ENCODE data around the gene SCYGR8. TPM values are rescaled to one million over a fixed set of nuclear protein-coding genes. Genes with fewer than 3 reads are reported as not detected.

SCYGR8 gene, protein sequence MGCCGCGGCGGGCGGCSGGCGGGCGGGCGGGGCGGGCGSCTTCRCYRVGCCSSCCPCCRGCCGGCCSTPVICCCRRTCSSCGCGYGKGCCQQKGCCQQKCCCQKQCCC
- total RNA-seq = not detected
- polyA plus RNA-seq (ENCODE audit: insufficient read length in 2 of 2) = not detected
- long read RNA-seq, donor 1 = 0 reads
- long read RNA-seq, donor 2 = 0 reads
- long read RNA-seq, donor 3 = 0 reads
- long read RNA-seq, donor 4 = 0 reads

GRCh38 chr2:227745594-227745993, at the start of gene SCYGR8:
SCYGR8 (plus strand) TSS chr2:227745894; CDS start chr2:227745894, 0 bp downstream.
- H3K27ac ChIP-seq (ENCODE audit: low read depth, low read length) = no peak within 1 kb of the TSS
- H3K4me3 ChIP-seq (ENCODE audit: low read depth, low read length) = no peak within 1 kb of the TSS
- no peaks in the 10 kb centered on the region for H3K9me3 ChIP-seq (ENCODE audit: control insufficient read depth, insufficient read depth, low read length)
- no peaks in the 10 kb centered on the region for H3K27me3 ChIP-seq (ENCODE audit: control insufficient read depth, insufficient read depth, low read length)
- no peaks in the 10 kb centered on the region for H3K4me1 ChIP-seq (ENCODE audit: control insufficient read depth, insufficient read depth, low read length)
- DNase-seq (ENCODE audit: low read depth in 4 of 6, low spot score in 6 of 6) = no peak
- 100% methylated on average over 2 of the region's 9 CpGs for WGBS (ENCODE audit: insufficient coverage)
- no peaks in the 10 kb centered on the region for H3K36me3 ChIP-seq (ENCODE audit: control insufficient read depth, insufficient read depth, low read length)

DNA sequence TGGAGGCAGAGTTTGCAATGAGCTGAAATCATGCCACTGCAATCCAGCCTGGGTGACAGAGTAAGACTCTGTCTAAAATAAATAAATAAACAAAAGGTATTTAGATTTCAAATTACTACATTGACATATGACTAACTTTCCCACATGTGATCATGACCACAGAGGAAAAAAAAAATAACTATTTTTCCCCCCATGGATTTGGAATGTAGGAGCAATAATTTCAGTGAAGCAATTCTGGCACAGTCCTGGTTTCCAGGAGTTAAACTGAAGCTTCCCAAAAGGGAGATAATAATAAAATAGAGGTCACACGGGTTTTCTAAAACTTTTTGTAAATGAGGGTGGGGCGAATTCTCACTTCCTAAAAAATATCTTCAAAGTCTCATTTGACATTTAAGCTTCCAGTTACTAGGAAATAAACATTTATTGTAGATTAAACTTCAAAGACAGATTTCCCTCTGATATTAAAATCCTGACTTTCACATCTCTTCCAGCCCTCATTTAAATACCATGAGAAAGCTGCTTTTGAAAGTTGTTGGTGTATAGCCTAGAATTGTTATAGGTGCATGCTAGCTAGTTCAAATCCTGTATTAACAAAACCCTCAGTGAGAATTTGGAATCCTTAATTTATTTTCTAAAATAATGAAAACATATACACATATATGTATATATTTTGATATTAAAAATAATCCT, 48.6 kb upstream of the SCYGR8 start:
- no peak for DNase-seq (ENCODE audit: low read depth in 4 of 6, low spot score in 6 of 6)
- WGBS (ENCODE audit: insufficient coverage) = no CpG with 5 or more reads among the region's 2 CpGs
- peaks cover 3% of the 10 kb centered on the region for H3K36me3 ChIP-seq (ENCODE audit: control insufficient read depth, insufficient read depth, low read length)
- no peaks in the 10 kb centered on the region for H3K9me3 ChIP-seq (ENCODE audit: control insufficient read depth, insufficient read depth, low read length)
- no peaks in the 10 kb centered on the region for H3K4me1 ChIP-seq (ENCODE audit: control insufficient read depth, insufficient read depth, low read length)
- no peak overlapping the region for H3K4me3 ChIP-seq (ENCODE audit: low read depth, low read length)
- no peak overlapping the region for H3K27ac ChIP-seq (ENCODE audit: low read depth, low read length)
- no peaks in the 10 kb centered on the region for H3K27me3 ChIP-seq (ENCODE audit: control insufficient read depth, insufficient read depth, low read length)

- H3K4me3 ChIP-seq (ENCODE audit: low read depth, low read length) = no peak overlapping the region
- no peaks in the 10 kb centered on the region for H3K4me1 ChIP-seq (ENCODE audit: control insufficient read depth, insufficient read depth, low read length)
- no peak for DNase-seq (ENCODE audit: low read depth in 4 of 6, low spot score in 6 of 6)
- peaks cover 3% of the 10 kb centered on the region for H3K36me3 ChIP-seq (ENCODE audit: control insufficient read depth, insufficient read depth, low read length)
- no peaks in the 10 kb centered on the region for H3K9me3 ChIP-seq (ENCODE audit: control insufficient read depth, insufficient read depth, low read length)
- no peaks in the 10 kb centered on the region for H3K27me3 ChIP-seq (ENCODE audit: control insufficient read depth, insufficient read depth, low read length)
- H3K27ac ChIP-seq (ENCODE audit: low read depth, low read length) = no peak overlapping the region
- WGBS (ENCODE audit: insufficient coverage) = no CpG with 5 or more reads among the region's 3 CpGs
These were observed 44.1 kb upstream of the SCYGR8 start for GRCh38 chr2:227701556-227701955.

DNA sequence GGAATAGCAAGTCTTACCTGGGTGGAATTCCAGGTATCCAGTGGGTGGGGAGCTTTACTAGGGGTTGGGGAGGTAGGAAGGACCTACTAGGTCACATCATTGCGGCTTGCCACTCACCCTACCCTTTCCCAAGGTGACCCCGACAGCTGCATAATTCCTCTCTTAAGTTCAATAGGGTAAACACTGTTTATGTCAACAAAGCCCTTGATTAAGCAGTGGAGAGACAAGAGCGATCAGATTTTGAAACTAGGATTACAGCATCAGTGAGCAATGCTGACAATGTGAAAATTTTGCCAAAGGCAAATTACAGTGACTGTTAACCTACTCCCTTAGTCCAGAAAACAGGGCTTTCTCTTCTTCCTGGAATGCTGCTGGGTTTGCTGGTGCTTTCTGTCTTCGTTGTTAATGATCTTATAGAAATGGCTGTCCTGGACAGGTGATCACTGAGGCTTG, 42.4 kb upstream of the SCYGR8 start:
- no peak overlapping the region for H3K4me3 ChIP-seq (ENCODE audit: low read depth, low read length)
- H3K4me1 ChIP-seq (ENCODE audit: control insufficient read depth, insufficient read depth, low read length) = no peaks in the 10 kb centered on the region
- no peaks in the 10 kb centered on the region for H3K9me3 ChIP-seq (ENCODE audit: control insufficient read depth, insufficient read depth, low read length)
- peaks cover 3% of the 10 kb centered on the region for H3K36me3 ChIP-seq (ENCODE audit: control insufficient read depth, insufficient read depth, low read length)
- WGBS (ENCODE audit: insufficient coverage) = 80% methylated on average over 1 of the region's 4 CpGs
- no peaks in the 10 kb centered on the region for H3K27me3 ChIP-seq (ENCODE audit: control insufficient read depth, insufficient read depth, low read length)
- no peak overlapping the region for H3K27ac ChIP-seq (ENCODE audit: low read depth, low read length)
- no peak for DNase-seq (ENCODE audit: low read depth in 4 of 6, low spot score in 6 of 6)

DNA sequence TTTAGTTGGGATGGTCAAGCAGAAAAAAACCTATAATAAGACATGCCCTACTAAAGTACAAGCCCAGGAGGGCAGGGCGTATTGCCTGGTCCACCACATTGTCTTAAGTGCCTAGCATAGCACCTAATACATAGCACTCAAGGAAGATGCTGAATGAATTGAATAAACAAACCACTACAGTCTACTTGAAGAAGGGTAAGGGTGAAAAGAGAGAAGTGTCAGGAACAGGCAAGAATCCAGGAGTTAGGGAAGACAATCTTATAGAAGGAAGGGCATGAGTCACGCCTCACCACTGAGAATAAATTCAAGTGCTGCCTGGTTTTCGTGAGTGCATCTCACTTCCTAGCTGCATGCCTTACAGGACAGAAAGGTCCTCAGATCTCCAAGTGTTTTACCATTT, 41.7 kb upstream of the SCYGR8 start:
- no peak overlapping the region for H3K27ac ChIP-seq (ENCODE audit: low read depth, low read length)
- peaks cover 3% of the 10 kb centered on the region for H3K36me3 ChIP-seq (ENCODE audit: control insufficient read depth, insufficient read depth, low read length)
- no peaks in the 10 kb centered on the region for H3K9me3 ChIP-seq (ENCODE audit: control insufficient read depth, insufficient read depth, low read length)
- no peak for DNase-seq (ENCODE audit: low read depth in 4 of 6, low spot score in 6 of 6)
- no peaks in the 10 kb centered on the region for H3K27me3 ChIP-seq (ENCODE audit: control insufficient read depth, insufficient read depth, low read length)
- no peak overlapping the region for H3K4me3 ChIP-seq (ENCODE audit: low read depth, low read length)
- H3K4me1 ChIP-seq (ENCODE audit: control insufficient read depth, insufficient read depth, low read length) = no peaks in the 10 kb centered on the region
- 100% methylated on average over 1 of the region's 3 CpGs for WGBS (ENCODE audit: insufficient coverage)

DNA sequence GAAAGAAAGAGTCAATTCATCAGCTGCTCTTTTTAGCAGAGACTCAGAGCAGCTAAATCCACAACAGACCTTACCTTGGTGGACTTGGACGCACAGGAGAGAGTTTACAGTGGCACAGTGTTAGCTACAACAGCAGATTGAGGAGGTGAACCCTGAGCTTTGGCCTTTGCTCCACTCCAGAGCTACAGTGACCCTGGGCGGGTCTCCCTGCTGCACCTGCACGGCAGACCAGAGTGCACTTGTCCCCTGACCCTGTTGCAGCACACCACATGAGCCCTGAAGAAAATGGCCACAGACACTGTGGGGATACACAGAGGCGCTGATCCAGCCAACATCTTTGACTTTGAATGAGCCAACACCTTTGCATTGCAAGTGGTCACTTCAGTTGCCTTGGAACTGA, 38.8 kb upstream of the SCYGR8 start:
- no peaks in the 10 kb centered on the region for H3K4me1 ChIP-seq (ENCODE audit: control insufficient read depth, insufficient read depth, low read length)
- H3K27me3 ChIP-seq (ENCODE audit: control insufficient read depth, insufficient read depth, low read length) = no peaks in the 10 kb centered on the region
- 98% methylated on average over 4 of the region's 4 CpGs for WGBS (ENCODE audit: insufficient coverage)
- no peaks in the 10 kb centered on the region for H3K9me3 ChIP-seq (ENCODE audit: control insufficient read depth, insufficient read depth, low read length)
- H3K36me3 ChIP-seq (ENCODE audit: control insufficient read depth, insufficient read depth, low read length) = no peaks in the 10 kb centered on the region
- no peak for DNase-seq (ENCODE audit: low read depth in 4 of 6, low spot score in 6 of 6)
- no peak overlapping the region for H3K27ac ChIP-seq (ENCODE audit: low read depth, low read length)
- no peak overlapping the region for H3K4me3 ChIP-seq (ENCODE audit: low read depth, low read length)

GRCh38 chr2:227707390-227707789, 38.3 kb upstream of the SCYGR8 start:
- Histone ChIP-seq H3K27me3 (ENCODE audit: control insufficient read depth, insufficient read depth, low read length) (no peaks in the 10 kb centered on the region), H3K4me3 (ENCODE audit: low read depth, low read length) (no peak overlapping the region), H3K36me3 (ENCODE audit: control insufficient read depth, insufficient read depth, low read length) (no peaks in the 10 kb centered on the region), H3K27ac (ENCODE audit: low read depth, low read length) (no peak overlapping the region), H3K4me1 (ENCODE audit: control insufficient read depth, insufficient read depth, low read length) (no peaks in the 10 kb centered on the region), H3K9me3 (ENCODE audit: control insufficient read depth, insufficient read depth, low read length) (no peaks in the 10 kb centered on the region)
- WGBS (ENCODE audit: insufficient coverage) = 100% methylated on average over 3 of the region's 6 CpGs
- DNase-seq (ENCODE audit: low read depth in 4 of 6, low spot score in 6 of 6) = no peak

DNA sequence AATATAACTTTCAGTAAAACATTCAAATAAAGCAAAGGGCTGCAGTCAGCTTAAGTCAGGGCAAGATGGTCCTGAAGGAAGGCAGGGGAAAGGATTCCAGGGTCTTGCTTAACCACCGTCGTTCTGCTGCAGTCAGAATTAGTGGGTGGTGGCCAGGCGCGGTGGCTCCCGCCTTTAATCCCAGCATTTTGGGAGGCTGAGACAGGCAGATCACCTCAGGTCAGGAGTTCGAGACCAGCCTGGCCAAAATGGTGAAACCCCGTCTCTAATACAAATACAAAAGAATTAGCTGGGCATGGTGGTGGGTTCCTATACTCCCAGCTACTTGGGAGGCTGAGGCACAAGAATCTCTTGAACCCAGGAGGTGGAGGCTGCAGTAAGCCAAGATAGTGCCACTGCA, 34.7 kb upstream of the SCYGR8 start:
- DNase-seq (ENCODE audit: low read depth in 4 of 6, low spot score in 6 of 6) = no peak
- 96% methylated on average over 5 of the region's 7 CpGs for WGBS (ENCODE audit: insufficient coverage)
- no peak overlapping the region for H3K27ac ChIP-seq (ENCODE audit: low read depth, low read length)

DNA sequence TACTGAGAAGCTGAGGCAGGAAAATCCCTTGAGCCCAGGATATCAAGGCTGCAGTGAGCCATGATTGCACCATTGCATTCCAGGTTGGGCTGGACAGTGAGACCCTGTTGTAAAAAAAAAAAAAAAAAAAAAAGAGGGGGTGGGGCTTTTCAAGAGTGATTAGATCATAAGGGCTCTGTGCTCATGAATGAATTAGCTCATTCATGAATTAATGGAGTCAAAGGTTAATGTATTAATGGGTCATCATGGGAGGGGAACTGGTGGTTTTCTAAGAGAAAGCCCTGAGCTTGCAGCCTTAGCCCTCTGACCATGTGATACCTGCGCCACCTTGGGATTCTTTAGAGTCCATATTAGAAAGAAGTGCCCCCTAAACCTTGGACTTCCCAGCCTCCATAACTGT, 32.4 kb upstream of the SCYGR8 start:
- H3K9me3 ChIP-seq (ENCODE audit: control insufficient read depth, insufficient read depth, low read length) = no peaks in the 10 kb centered on the region
- no peak for DNase-seq (ENCODE audit: low read depth in 4 of 6, low spot score in 6 of 6)
- no peak overlapping the region for H3K27ac ChIP-seq (ENCODE audit: low read depth, low read length)
- peaks cover 14% of the 10 kb centered on the region for H3K4me1 ChIP-seq (ENCODE audit: control insufficient read depth, insufficient read depth, low read length)
- H3K4me3 ChIP-seq (ENCODE audit: low read depth, low read length) = no peak overlapping the region
- H3K27me3 ChIP-seq (ENCODE audit: control insufficient read depth, insufficient read depth, low read length) = no peaks in the 10 kb centered on the region
- no CpG with 5 or more reads among the region's 1 CpG for WGBS (ENCODE audit: insufficient coverage)
- H3K36me3 ChIP-seq (ENCODE audit: control insufficient read depth, insufficient read depth, low read length) = no peaks in the 10 kb centered on the region

More for the DNA sequence above, 34.7 kb upstream of the SCYGR8 start:
- Histone ChIP-seq H3K36me3 (ENCODE audit: control insufficient read depth, insufficient read depth, low read length) (no peaks in the 10 kb centered on the region), H3K4me3 (ENCODE audit: low read depth, low read length) (no peak overlapping the region), H3K4me1 (ENCODE audit: control insufficient read depth, insufficient read depth, low read length) (no peaks in the 10 kb centered on the region), H3K9me3 (ENCODE audit: control insufficient read depth, insufficient read depth, low read length) (no peaks in the 10 kb centered on the region), H3K27me3 (ENCODE audit: control insufficient read depth, insufficient read depth, low read length) (no peaks in the 10 kb centered on the region)

DNA sequence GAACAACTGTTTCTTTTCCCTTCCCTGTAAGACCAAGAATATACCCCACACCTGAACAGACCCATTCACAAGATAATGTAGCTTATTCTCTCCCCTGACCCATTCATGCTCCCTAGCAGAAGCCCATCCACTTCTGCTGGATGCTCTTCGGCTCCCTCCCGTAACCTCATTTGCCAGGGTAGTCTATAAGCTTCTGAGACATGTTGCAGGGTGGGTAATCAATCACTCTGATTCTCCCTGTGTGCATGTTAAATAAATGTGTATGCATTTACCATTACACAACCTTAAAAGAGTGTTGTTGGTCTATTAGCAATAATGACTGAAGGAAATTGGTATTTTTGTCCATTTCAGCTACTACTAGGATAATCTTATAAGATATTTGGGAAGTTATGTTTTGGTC, 29.2 kb upstream of the SCYGR8 start:
- no peak for DNase-seq (ENCODE audit: low read depth in 4 of 6, low spot score in 6 of 6)
- Histone ChIP-seq H3K4me1 (ENCODE audit: control insufficient read depth, insufficient read depth, low read length) (peaks cover 18% of the 10 kb centered on the region), H3K36me3 (ENCODE audit: control insufficient read depth, insufficient read depth, low read length) (no peaks in the 10 kb centered on the region), H3K27ac (ENCODE audit: low read depth, low read length) (no peak overlapping the region), H3K4me3 (ENCODE audit: low read depth, low read length) (no peak overlapping the region), H3K27me3 (ENCODE audit: control insufficient read depth, insufficient read depth, low read length) (no peaks in the 10 kb centered on the region), H3K9me3 (ENCODE audit: control insufficient read depth, insufficient read depth, low read length) (no peaks in the 10 kb centered on the region)
- no CpG with 5 or more reads among the region's 2 CpGs for WGBS (ENCODE audit: insufficient coverage)

All from spinal cord (tissue), 10 donors.